Right renal pelvis (tissue), 4 donors: Measurements from ENCODE around the gene ANKRD6. TPM values are rescaled to one million over a fixed set of nuclear protein-coding genes. Genes with fewer than 3 reads are reported as not detected.

ENCODE experiments used
- DNase-seq, 4 donors: peaks; one replicate each; pipeline ENCODE4 v3.0.0-alpha.2; 2013; ENCODE audit warnings: low read depth in 4 of 4, low spot score in 3 of 4, missing footprints in 1 of 4
- polyA plus RNA-seq, 4 donors: library from polyadenylated mRNA; unstranded; fragments of 120-200 nt; gene quantifications; one replicate each; pipeline ENCODE4 v1.2.1, GENCODE V29; 2013; ENCODE audit not compliant: insufficient read length in 4 of 4

Gene ANKRD6
- polyA plus RNA-seq, 4 donors, result 20.0 to 27.6 (median 24.1) TPM

GRCh38 chr6:89555806-89556205 is 122.9 kb downstream of the ANKRD6 start:
- no peak for DNase-seq

GRCh38 chr6:89559487-89559886 is 126.5 kb downstream of the ANKRD6 start:
- DNase-seq, result no peak

DNA sequence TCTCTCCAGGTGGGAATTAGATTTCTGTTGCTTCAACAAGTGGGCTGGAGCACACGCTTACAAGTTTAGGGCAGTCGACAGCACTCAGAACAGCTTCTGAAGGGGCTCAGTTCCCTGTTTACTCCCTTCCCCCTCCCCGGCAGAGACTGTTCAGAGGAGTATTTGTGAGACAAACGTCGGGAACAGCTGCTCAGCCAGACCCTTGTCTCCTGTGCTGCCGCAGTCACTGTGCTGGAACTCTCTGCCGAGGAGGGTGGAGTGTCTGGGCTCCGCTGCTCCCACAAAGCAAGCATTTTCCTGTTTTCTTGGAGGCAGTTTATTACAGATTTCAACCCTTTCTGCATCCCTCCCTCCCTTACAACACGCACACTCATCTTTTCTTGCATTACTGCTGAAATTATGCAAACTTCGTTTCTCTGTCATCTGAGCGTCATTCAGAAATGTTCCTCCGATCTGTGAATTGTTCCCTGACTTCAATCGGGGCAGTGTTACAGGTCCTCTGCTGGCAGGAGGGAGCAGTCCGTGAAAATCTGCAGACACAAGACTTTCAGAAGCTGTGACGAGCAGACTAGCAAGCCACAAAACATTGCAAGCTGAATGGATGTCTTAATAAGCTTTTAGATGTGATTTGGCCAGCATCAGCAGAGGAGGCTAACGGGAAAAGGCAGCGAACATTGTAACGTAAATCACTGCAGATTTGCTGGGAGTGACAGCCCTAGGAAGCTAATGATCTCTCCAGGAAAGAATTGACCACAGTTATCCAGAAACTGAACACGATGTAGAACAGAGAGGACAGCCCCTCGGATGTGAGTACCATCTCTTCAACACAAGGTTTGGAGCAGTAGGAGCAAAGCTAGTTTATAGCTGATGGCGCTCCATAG is 129.4 kb downstream of the ANKRD6 start:
- DNase-seq, result no peak

GRCh38 chr6:89563866-89564265 is 130.9 kb downstream of the ANKRD6 start:
- no peak for DNase-seq

- DNase-seq, result no peak
Measured at GRCh38 chr6:89564752-89565427, 131.9 kb downstream of the ANKRD6 start.

DNA sequence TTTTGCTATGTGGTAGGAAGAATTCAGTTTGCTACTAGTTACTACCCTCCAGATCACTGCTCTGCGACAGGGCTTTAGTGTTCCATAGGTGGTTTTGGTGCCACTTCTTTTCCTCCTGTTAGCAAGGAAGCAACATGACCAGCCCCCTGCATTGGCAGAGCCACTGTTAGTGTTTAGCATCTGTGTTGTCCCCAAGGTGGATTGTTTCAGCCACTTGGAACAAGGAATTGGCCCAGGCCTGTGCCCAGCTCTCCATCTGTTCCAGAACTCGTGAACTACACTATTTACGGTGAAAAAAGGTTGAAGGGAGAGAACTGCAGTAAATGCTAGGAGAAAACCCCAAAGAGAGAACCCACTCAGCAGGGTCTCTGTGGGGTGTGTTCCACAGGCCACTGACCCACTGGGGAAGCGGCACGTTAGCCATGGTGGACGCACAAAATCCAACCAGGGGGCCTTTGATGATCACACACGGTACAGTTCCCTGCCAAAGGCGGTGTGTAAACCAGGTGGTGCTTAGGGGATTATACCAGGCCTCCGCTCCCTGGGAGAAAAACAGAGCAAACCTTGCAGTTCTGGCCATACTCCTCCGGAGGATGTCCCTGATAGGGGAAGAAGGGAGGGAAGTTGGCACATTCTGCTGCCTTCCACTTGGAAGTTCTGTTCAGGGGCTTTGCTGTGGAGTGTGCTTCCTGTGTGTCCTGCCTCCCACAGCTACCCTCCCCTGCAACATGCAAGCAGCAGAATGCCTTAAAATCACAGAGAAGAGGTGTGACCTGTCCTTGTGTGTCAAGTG is 133.3 kb downstream of the ANKRD6 start:
- no peak for DNase-seq

GRCh38 chr6:89566930-89567629 is 134.1 kb downstream of the ANKRD6 start:
- no peak for DNase-seq

GRCh38 chr6:89567630-89568390 is 134.9 kb downstream of the ANKRD6 start:
- no peak for DNase-seq

DNA sequence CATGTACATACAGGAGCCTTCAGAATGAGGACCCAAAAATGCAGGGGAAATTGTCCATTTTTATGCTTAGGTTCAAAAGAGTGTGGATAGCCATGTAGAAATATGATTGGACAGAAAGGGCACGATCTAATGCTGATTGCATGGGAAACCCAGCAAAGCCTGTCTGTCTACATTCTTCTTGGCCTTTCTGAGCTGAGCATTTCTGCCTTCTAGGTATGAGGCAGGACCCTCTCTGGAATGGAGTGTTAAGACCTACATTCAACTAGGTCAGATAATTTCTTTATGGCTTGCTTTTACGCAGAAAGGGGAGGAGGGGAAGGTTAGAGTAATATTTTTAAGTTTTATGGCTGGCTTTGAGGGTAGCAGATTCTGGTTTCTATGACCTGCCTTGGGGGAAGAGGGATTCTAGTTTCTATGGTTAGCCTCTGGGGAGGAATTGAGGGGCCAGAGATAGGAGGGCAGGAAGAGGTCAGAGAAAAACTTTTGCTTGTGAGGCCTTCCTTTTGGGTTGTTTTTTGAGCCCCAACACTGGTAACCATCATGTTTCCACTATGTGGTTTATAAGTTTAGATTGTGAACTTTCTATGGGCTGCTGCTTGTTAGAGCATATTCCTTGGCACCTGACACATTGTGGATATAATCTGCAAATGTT is 142.1 kb downstream of the ANKRD6 start:
- no peak for DNase-seq

DNA sequence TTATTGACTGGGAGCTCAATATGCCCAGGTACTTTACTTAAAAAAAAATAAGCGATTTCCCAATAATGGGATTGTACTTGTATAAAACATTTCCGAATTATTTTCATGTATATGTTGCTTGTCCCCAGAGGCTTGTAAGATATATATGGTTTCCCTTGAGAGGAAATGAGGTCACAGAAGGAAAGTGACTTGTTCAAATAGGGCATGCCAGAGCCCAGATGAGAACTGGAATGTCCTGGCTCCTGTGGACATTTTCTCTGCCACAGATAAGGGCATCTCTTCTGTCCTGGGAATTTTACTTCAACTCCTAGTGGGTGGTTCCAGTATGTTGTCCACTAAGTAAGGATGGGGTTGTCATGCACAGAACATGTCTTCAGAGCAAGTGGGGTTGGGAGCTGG is 142.6 kb downstream of the ANKRD6 start:
- no peak for DNase-seq

DNA sequence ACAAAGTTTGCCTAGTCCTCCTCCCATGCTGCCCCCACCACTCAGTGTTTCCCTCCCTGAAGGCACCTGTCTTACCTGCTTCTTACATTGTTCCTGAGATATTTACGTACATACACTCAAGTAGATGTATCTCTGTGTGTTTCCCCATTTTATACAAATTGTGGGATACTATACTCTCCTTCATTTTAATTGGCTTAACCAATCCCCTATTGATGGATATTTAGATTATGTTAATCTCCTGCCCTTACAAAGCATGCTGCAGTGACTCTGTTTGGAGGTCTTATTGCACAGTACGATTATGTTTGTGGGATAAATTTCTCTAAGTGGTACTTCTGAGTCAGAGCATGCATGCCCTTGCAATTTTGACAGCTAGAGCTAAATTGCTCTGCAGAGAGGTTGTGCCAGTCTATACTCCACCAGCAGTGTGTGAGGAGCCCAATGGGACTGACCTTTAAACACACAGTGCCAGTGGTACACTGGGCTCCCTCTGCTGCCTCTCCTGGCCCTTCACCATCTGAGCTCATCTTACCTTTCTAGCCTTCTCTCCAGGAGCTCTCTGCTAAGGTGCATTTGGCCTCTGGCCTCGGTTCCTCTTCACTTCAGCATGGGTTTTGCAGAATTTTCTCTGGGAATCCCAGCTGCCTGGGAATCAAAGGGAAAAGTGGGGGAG is 148.2 kb downstream of the ANKRD6 start:
- no peak for DNase-seq

GRCh38 chr6:89581689-89582088 is 148.7 kb downstream of the ANKRD6 start:
- DNase-seq, result no peak

DNA sequence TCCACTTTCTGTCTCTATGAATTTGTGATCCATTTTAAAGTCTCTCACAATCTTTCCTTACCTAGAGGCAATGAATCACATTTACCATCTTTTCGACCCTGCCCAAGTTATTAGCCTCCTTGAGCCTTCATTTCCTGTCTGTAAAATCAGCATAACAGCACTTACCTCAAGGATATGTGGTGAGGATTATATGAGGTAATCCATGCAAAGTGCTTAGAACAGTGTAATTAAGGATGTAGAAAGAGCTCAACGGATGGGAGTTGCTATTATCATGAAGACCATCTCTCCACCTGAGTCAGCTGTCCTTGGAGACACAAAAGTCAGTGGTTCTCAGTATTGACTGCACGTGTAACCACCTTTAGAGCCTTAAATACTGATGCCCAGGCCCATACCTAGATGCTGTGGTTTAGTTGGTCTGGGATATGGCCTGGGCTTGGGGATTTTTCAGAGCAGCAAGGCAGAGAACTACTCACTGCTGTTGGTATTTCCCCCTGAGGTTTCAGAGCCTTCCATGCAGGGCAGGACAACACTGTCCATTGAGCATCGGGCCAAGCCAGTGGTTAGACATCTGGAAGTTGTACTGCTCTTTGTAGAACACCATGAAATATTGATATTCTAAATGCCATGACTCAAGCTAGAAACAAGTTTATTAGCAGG is 149.8 kb downstream of the ANKRD6 start:
- DNase-seq, result no peak

DNA sequence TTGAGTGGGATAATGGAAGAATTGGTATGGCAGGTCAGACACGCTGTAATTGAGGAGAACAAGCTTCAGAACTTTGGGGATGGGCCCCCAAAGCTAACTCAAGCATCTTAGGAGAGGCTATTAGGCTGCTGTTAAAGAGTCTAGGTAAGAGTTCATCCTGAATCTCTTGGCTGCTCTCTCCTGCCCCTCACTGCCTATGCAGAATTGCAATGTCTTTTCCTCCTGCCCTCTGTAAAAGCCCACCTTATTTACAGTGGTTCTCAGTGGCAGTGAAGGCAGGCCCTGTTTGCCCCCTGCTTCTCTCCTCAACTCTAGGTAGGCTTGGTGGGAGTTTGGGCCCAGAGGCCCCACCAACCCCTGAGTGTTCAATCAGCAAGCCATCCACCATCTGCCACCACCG is 150.6 kb downstream of the ANKRD6 start:
- no peak for DNase-seq

DNA sequence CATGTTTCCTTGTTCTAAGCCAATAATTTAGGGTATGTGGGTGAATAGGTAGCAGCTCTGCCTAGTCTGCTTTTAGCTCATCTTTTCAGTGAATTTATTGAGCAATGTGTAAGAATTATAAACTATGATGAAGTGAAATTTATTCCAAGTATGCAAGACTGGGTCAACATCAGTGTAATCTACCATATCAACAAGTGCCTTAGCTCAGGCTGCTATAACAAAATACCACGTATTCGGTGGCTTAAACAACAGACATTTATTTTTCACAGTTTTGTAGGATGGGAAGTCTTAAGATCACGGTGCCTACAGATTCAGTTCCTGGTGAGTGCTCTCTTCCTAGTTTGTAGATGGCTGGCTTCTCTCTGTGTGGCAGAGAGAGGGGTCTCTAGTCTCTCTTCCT is 151.6 kb downstream of the ANKRD6 start:
- no peak for DNase-seq

GRCh38 chr6:89585154-89585553 is 152.2 kb downstream of the ANKRD6 start:
- DNase-seq, result no peak

DNA sequence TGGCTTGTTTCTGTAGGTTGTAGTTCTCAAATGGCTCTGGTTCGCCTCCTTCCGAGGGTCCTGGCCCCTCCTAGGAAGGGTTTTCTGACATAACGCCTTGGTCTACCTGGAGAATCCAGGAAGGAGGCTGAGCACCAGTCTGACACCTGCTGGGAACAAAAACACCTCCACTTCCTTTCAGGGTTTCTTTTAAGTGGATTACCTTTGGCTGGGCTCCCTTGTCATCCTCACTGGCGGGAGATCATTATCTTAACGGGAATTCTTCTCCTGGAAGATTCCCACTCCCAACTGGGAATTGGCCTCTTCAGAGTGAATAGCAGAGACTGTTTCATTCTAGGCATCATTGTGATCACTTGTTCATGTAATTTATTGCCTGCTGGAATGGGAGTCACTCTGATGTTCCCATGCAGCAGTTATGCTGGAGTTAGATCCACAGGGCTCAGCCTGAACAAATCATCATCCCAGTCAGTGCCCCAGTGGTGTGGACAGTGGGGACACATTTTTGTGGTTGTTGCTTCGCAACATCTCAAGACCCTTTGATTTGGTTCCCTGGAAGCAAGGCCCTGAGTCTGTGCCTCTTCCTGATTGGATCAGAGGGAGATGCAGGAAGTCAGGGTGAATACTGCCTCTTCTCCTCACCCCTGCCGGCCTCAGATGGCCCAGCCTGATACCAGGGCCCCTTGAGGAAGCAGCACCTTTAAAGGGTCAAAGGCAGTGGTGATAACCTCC is 156.5 kb downstream of the ANKRD6 start:
- DNase-seq, result no peak

GRCh38 chr6:89590133-89590532 is 157.2 kb downstream of the ANKRD6 start:
- DNase-seq, result no peak
